Loucy (cell line): ENCODE measurements around the gene ARHGAP26.
A peak's percentile ranks its signal among the peaks of the same experiment; 100 is the strongest.

ENCODE experiments used
- EZH2phosphoT487 ChIP-seq: fragments of 200-600 bp; IDR thresholded peaks from 2 replicates; pipeline ENCODE4 v1.6.1; 2018; ENCODE audit warnings: antibody characterized with exemption, mild to moderate bottlenecking, moderate library complexity, borderline replicate concordance
- TF ChIP-seq, protein P1 (sequence below): fragments of 200-600 bp; sonication (generic); conservative IDR thresholded peaks from 2 replicates; pipeline ENCODE4 v1.5.1; 2014; ENCODE audit warnings: mild to moderate bottlenecking, antibody characterized with exemption, low read length

DNA sequence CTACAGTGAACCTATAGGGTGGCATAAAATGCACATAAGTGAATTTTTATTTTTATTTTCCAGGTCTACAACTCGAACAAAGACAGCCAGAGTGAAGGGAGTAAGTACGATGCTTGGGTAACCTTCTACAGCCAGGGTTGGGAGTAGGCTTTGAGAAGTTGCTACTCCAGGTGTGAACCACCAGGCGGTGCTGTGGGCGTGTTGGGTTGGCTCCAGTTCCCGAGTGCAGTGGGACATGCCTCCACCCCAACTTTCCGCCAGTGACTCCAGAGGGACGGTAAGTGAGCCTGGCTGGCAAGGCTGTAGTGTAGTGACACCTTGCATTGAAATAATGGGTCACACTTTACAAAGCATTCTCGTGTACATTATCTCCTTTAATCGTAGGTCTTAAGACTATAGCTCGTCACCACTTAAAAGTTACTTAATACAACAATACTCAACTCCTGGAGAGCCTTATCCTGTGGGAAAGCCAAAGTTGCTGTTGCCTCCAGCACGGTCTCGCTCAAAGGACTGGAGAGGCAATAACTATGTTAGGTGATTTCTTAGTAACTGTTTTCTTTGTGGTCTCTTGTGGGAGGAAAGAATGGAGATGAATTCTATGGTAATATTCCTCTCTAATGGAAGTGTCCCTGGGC is 244.0 kb downstream of the ARHGAP26 start:
- TF ChIP-seq, protein P1, sequence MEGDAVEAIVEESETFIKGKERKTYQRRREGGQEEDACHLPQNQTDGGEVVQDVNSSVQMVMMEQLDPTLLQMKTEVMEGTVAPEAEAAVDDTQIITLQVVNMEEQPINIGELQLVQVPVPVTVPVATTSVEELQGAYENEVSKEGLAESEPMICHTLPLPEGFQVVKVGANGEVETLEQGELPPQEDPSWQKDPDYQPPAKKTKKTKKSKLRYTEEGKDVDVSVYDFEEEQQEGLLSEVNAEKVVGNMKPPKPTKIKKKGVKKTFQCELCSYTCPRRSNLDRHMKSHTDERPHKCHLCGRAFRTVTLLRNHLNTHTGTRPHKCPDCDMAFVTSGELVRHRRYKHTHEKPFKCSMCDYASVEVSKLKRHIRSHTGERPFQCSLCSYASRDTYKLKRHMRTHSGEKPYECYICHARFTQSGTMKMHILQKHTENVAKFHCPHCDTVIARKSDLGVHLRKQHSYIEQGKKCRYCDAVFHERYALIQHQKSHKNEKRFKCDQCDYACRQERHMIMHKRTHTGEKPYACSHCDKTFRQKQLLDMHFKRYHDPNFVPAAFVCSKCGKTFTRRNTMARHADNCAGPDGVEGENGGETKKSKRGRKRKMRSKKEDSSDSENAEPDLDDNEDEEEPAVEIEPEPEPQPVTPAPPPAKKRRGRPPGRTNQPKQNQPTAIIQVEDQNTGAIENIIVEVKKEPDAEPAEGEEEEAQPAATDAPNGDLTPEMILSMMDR = peak; percentile 91
- TF ChIP-seq EZH2phosphoT487 = no peak
